ENCODE data around the gene A4GALT.
"Not testable (repeated sequence)": the region's sequence is repeated elsewhere in the genome, so short reads cannot be mapped to it uniquely, and the experiment has no call there.

Gene A4GALT

GRCh38 chr22:42680648-42681047 lies 40.0 kb downstream of the A4GALT start:
- no peak for DNase-seq

GRCh38 chr22:42679691-42680090 lies 41.0 kb downstream of the A4GALT start:
- DNase-seq, result no peak

- DNase-seq, result no peak
These were observed 41.8 kb downstream of the A4GALT start for GRCh38 chr22:42678894-42679293.

- DNase-seq, result not testable (repeated sequence)
These were observed 42.7 kb downstream of the A4GALT start for GRCh38 chr22:42677936-42678335.

GRCh38 chr22:42676059-42676607 lies 44.5 kb downstream of the A4GALT start:
- no peak for DNase-seq

- DNase-seq, result no peak
These were observed 46.7 kb downstream of the A4GALT start for GRCh38 chr22:42673898-42674401.

- not testable (repeated sequence) for DNase-seq
These were observed 47.6 kb downstream of the A4GALT start for GRCh38 chr22:42673071-42673470.

- peak in 1 of 5 experiments; percentile 39 for DNase-seq
These were observed 49.6 kb downstream of the A4GALT start for GRCh38 chr22:42670921-42671709.

GRCh38 chr22:42670046-42670445 lies 50.6 kb downstream of the A4GALT start:
- DNase-seq, result no peak

GRCh38 chr22:42666393-42666792 lies 54.3 kb downstream of the A4GALT start:
- not testable (repeated sequence) for DNase-seq

GRCh38 chr22:42664976-42665831 lies 55.5 kb downstream of the A4GALT start:
- DNase-seq, result peak in 1 of 5 experiments; percentile 27

- DNase-seq, result peak; percentile 61 to 77 (median 71)
These were observed 58.5 kb downstream of the A4GALT start for GRCh38 chr22:42661985-42662831.

GRCh38 chr22:42656578-42656977 lies 64.1 kb downstream of the A4GALT start:
- no peak for DNase-seq

GRCh38 chr22:42655693-42656092 lies 65.0 kb downstream of the A4GALT start:
- no peak for DNase-seq

GRCh38 chr22:42654436-42655073 lies 66.1 kb downstream of the A4GALT start:
- DNase-seq, result no peak

GRCh38 chr22:42653999-42654398 lies 66.7 kb downstream of the A4GALT start:
- no peak for DNase-seq

GRCh38 chr22:42651134-42651533 lies 69.5 kb downstream of the A4GALT start:
- DNase-seq, result no peak

GRCh38 chr22:42649246-42650099 lies 71.2 kb downstream of the A4GALT start, which contains the start of gene CYB5R3:
Gene CYB5R3, minus strand, starts transcription at chr22:42649392. Its CDS starts 77 bp downstream, at chr22:42649315.
- peak; percentile 57 to 76 (median 69) for DNase-seq

GRCh38 chr22:42648368-42649245 lies 72.1 kb downstream of the A4GALT start:
- peak in 2 of 5 experiments; percentile 36 to 81 for DNase-seq

GRCh38 chr22:42648017-42648367 lies 72.7 kb downstream of the A4GALT start:
- no peak for DNase-seq

All from T-helper 2 cell (primary cell).